GM23338 (cell line): ENCODE measurements around the gene CHI3L1. TPM values are rescaled to one million over a fixed set of nuclear protein-coding genes. Genes with fewer than 3 reads are reported as not detected.
A peak's percentile ranks its signal among the peaks of the same experiment; 100 is the strongest.

Experiments
- ATAC-seq: fragments of 200-7000 bp; cut with Tn5 transposase; 3 replicates; pipeline ENCODE4 v1.9.1; 2020
- DNase-seq: peaks from one replicate; pipeline ENCODE4 v3.0.0-alpha.2; 2015; ENCODE audit warnings: low spot score
- H2AFZ ChIP-seq: fragments of 200-600 bp; sonication (generic); 2 replicates; pipeline ENCODE4 v1.8.0; 2016; ENCODE audit warnings: antibody characterized with exemption, mild to moderate bottlenecking, moderate library complexity
- H3F3A ChIP-seq: fragments of 200-600 bp; sonication (generic); replicated peaks from 2 replicates; pipeline ENCODE4 v1.8.0; 2017; ENCODE audit warnings: antibody characterized with exemption, mixed run types, low read depth
- H3K27ac ChIP-seq: fragments of 200-600 bp; sonication (generic); 2 replicates; pipeline ENCODE4 v1.6.1; 2016; ENCODE audit warnings: low read depth
- H3K27me3 ChIP-seq: fragments of 200-600 bp; sonication (generic); 2 replicates; pipeline ENCODE4 v1.8.0; 2016; ENCODE audit warnings: mild to moderate bottlenecking, mixed run types, moderate library complexity; ENCODE audit not compliant: insufficient read depth
- H3K36me3 ChIP-seq: fragments of 200-600 bp; sonication (generic); 2 replicates; pipeline ENCODE4 v1.8.0; 2016; ENCODE audit warnings: mild to moderate bottlenecking; ENCODE audit not compliant: insufficient read depth
- H3K4me1 ChIP-seq: fragments of 200-600 bp; sonication (generic); 2 replicates; pipeline ENCODE4 v1.8.0; 2016; ENCODE audit warnings: mild to moderate bottlenecking, moderate library complexity; ENCODE audit not compliant: insufficient read depth
- H3K4me2 ChIP-seq: fragments of 200-600 bp; sonication (generic); 2 replicates; pipeline ENCODE4 v1.7.1; 2017; ENCODE audit warnings: mixed run types
- H3K4me3 ChIP-seq: fragments of 200-600 bp; sonication (generic); 2 replicates; pipeline ENCODE4 v1.6.1; 2016; ENCODE audit warnings: mixed run types
- H3K79me2 ChIP-seq: fragments of 200-600 bp; sonication (generic); replicated peaks from 2 replicates; pipeline ENCODE4 v1.8.0; 2017; ENCODE audit warnings: mild to moderate bottlenecking; ENCODE audit not compliant: insufficient read depth
- H3K9me2 ChIP-seq: fragments of 200-600 bp; sonication (generic); 2 replicates; pipeline ENCODE4 v1.8.0; 2017; ENCODE audit not compliant: insufficient read depth
- H4K20me1 ChIP-seq: fragments of 200-600 bp; sonication (generic); replicated peaks from 2 replicates; pipeline ENCODE4 v1.8.0; 2017; ENCODE audit warnings: mild to moderate bottlenecking; ENCODE audit not compliant: insufficient read depth
- H3K27ac Mint-ChIP-seq: 2 replicates; pipeline ENCODE4 v1.8.0; 2020; ENCODE audit warnings: inconsistent platforms, mild to moderate bottlenecking, moderate library complexity, mixed read lengths
- H3K27me3 Mint-ChIP-seq: 3 replicates; pipeline ENCODE4 v1.8.0; 2022; ENCODE audit warnings: low read depth, mild to moderate bottlenecking, moderate library complexity, mixed read lengths, inconsistent platforms; ENCODE audit not compliant: insufficient read depth, poor library complexity
- H3K36me3 Mint-ChIP-seq: 3 replicates; pipeline ENCODE4 v1.8.0; 2021; ENCODE audit warnings: low read depth, mild to moderate bottlenecking, inconsistent platforms, moderate library complexity, mixed read lengths
- H3K4me1 Mint-ChIP-seq: 3 replicates; pipeline ENCODE4 v1.8.0; 2020; ENCODE audit warnings: mild to moderate bottlenecking, inconsistent platforms, mixed read lengths
- H3K4me3 Mint-ChIP-seq: 3 replicates; pipeline ENCODE4 v1.8.0; 2021; ENCODE audit warnings: moderate library complexity, mild to moderate bottlenecking, inconsistent platforms, mixed read lengths
- H3K9me3 Mint-ChIP-seq: 3 replicates; pipeline ENCODE4 v1.8.0; 2020; ENCODE audit warnings: moderate library complexity, mild to moderate bottlenecking, inconsistent platforms, mixed read lengths
- CREB1 ChIP-seq: fragments of 250-450 bp; sonication (Bioruptor Pico); IDR thresholded peaks from 2 replicates; pipeline ENCODE4 v1.5.0; 2020; ENCODE audit warnings: low read depth, mild to moderate bottlenecking, moderate library complexity
- ETS1 ChIP-seq: IDR thresholded peaks from 2 replicates; pipeline ENCODE4 v1.6.1; 2016; ENCODE audit warnings: antibody characterized with exemption
- EZH2 ChIP-seq: fragments of 200-600 bp; sonication (generic); IDR thresholded peaks from one replicate; pipeline ENCODE4 v1.8.0; 2017; ENCODE audit warnings: antibody characterized with exemption, mild to moderate bottlenecking, low read depth; ENCODE audit not compliant: unreplicated experiment
- EZH2phosphoT487 ChIP-seq: fragments of 200-600 bp; sonication (generic); IDR thresholded peaks from one replicate; pipeline ENCODE4 v1.8.1; 2018; ENCODE audit warnings: antibody characterized with exemption; ENCODE audit not compliant: unreplicated experiment
- JUNB ChIP-seq: IDR thresholded peaks from one replicate; pipeline ENCODE4 v1.6.1; 2016; ENCODE audit warnings: antibody characterized with exemption; ENCODE audit not compliant: unreplicated experiment
- NANOG ChIP-seq: IDR thresholded peaks from 2 replicates; pipeline ENCODE4 v1.6.1; 2016; ENCODE audit warnings: antibody characterized with exemption, borderline replicate concordance
- POLR2AphosphoS5 ChIP-seq: IDR thresholded peaks from 2 replicates; pipeline ENCODE4 v1.6.1; 2016; ENCODE audit warnings: antibody characterized with exemption, low read depth
- STAT1 ChIP-seq: IDR thresholded peaks from one replicate; pipeline ENCODE4 v1.6.1; 2016; ENCODE audit warnings: antibody characterized with exemption; ENCODE audit not compliant: unreplicated experiment
- ZNF114 ChIP-seq: fragments of 250-450 bp; sonication (Bioruptor Pico); IDR thresholded peaks from 2 replicates; pipeline ENCODE4 v1.5.0; 2020; ENCODE audit warnings: mild to moderate bottlenecking, moderate library complexity
- ZNF331 ChIP-seq: fragments of 250-450 bp; sonication (Bioruptor Pico); IDR thresholded peaks from 2 replicates; pipeline ENCODE4 v1.5.0; 2020; ENCODE audit warnings: low read depth, mild to moderate bottlenecking, moderate library complexity
- polyA plus RNA-seq: library from polyadenylated mRNA; unstranded; fragments of >200 nt; fragmentation: Nextera tagmentation; extraction: Ambion mirVana; gene quantifications from 2 replicates; pipeline ENCODE4 v1.2.1, GENCODE V29; 2016
- total RNA-seq: library from RNA; depleted of rRNA; stranded (reverse); fragments of >200 nt; shearing (Covaris generic); gene quantifications from 2 replicates; pipeline ENCODE4 v1.2.3, GENCODE V29; 2014
- TF ChIP-seq, protein P1 (sequence below): IDR thresholded peaks from one replicate; pipeline ENCODE4 v1.6.1; 2018; ENCODE audit warnings: antibody characterized with exemption; ENCODE audit not compliant: unreplicated experiment
- TF ChIP-seq, protein P2 (sequence below), 2 experiments: fragments of 200-600 bp in 1 of 2; sonication (generic) in 1 of 2; conservative IDR thresholded peaks; 2 replicates each; pipeline versions ENCODE4 v1.5.1 to v1.6.1; 2016 to 2017; ENCODE audit warnings: antibody characterized with exemption in 2 of 2, low read depth in 2 of 2, mild to moderate bottlenecking in 2 of 2, moderate library complexity in 1 of 2
- TF ChIP-seq, protein P3 (sequence below): fragments of 250-450 bp; sonication (Bioruptor Pico); IDR thresholded peaks from 2 replicates; pipeline ENCODE4 v1.5.0; 2020; ENCODE audit warnings: mild to moderate bottlenecking, moderate library complexity

CHI3L1 gene
- total and polyA plus RNA-seq, 2 experiments from 2014 or later = 0.76 TPM; not detected in 1

DNA sequence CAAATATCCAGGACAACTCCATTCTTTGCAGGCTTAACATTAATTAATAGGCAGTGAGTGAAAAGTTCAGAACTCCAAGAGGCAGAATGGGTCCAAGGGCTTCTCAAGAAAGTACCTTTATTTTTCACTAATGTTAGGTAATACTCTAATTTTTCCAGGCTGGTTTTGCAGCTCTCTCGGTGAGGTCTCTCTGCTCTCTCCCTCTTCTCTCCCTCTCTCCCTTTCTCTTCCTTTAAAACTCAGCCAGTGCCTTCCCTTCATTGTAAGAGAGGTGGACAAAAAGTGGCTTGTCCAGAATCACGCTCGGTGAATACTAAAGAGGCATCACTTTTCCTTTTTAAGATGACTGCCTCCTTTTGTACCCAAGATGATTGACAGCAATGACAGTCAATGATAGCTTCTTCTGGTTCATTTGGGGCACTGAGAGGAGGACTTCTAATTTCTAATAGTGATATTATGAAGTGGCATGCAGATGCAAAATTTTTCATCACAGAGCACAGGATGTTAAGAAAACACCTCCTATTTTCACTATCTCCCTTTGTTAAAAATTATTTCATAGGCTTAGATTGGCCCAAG lies 1.3 kb upstream of the CHI3L1 start:
- Histone ChIP-seq H3K27ac (no peak overlapping the region), H3K4me3 (no peak overlapping the region), H3K4me2 (0 out of 2 replicates have a peak overlapping the region, but pooled peaks have one; percentile 66), H3F3A (no peaks in the 10 kb centered on the region), H3K9me2 (0 out of 2 replicates have a peak, but pooled peaks cover 5% of the 10 kb centered on the region), H3K4me1 (peaks cover 17% of the 10 kb centered on the region), H3K79me2 (no peaks in the 10 kb centered on the region), H2AFZ (peak overlapping the region; percentile 98), H3K36me3 (no peaks in the 10 kb centered on the region), H3K27me3 (no peaks in the 10 kb centered on the region), H4K20me1 (no peaks in the 10 kb centered on the region)
- DNase-seq (no peak), ATAC-seq (no peak)
- Mint-ChIP-seq H3K27ac (no peak overlapping the region), H3K4me3 (no peak overlapping the region), H3K9me3 (no peaks in the 10 kb centered on the region), H3K36me3 (no peaks in the 10 kb centered on the region), H3K4me1 (peaks cover 33% of the 10 kb centered on the region), H3K27me3 (no peaks in the 10 kb centered on the region)
- TF ChIP-seq, protein P1, sequence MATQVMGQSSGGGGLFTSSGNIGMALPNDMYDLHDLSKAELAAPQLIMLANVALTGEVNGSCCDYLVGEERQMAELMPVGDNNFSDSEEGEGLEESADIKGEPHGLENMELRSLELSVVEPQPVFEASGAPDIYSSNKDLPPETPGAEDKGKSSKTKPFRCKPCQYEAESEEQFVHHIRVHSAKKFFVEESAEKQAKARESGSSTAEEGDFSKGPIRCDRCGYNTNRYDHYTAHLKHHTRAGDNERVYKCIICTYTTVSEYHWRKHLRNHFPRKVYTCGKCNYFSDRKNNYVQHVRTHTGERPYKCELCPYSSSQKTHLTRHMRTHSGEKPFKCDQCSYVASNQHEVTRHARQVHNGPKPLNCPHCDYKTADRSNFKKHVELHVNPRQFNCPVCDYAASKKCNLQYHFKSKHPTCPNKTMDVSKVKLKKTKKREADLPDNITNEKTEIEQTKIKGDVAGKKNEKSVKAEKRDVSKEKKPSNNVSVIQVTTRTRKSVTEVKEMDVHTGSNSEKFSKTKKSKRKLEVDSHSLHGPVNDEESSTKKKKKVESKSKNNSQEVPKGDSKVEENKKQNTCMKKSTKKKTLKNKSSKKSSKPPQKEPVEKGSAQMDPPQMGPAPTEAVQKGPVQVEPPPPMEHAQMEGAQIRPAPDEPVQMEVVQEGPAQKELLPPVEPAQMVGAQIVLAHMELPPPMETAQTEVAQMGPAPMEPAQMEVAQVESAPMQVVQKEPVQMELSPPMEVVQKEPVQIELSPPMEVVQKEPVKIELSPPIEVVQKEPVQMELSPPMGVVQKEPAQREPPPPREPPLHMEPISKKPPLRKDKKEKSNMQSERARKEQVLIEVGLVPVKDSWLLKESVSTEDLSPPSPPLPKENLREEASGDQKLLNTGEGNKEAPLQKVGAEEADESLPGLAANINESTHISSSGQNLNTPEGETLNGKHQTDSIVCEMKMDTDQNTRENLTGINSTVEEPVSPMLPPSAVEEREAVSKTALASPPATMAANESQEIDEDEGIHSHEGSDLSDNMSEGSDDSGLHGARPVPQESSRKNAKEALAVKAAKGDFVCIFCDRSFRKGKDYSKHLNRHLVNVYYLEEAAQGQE = no peak
- TF ChIP-seq CREB1 (CRISPR knock-in tag) (no peak), ZNF331 (CRISPR knock-in tag) (no peak), JUNB (no peak), STAT1 (no peak), ZNF114 (CRISPR knock-in tag) (no peak), NANOG (no peak), ETS1 (no peak), EZH2phosphoT487 (no peak), EZH2 (no peak), POLR2AphosphoS5 (no peak)
- TF ChIP-seq, protein P2, sequence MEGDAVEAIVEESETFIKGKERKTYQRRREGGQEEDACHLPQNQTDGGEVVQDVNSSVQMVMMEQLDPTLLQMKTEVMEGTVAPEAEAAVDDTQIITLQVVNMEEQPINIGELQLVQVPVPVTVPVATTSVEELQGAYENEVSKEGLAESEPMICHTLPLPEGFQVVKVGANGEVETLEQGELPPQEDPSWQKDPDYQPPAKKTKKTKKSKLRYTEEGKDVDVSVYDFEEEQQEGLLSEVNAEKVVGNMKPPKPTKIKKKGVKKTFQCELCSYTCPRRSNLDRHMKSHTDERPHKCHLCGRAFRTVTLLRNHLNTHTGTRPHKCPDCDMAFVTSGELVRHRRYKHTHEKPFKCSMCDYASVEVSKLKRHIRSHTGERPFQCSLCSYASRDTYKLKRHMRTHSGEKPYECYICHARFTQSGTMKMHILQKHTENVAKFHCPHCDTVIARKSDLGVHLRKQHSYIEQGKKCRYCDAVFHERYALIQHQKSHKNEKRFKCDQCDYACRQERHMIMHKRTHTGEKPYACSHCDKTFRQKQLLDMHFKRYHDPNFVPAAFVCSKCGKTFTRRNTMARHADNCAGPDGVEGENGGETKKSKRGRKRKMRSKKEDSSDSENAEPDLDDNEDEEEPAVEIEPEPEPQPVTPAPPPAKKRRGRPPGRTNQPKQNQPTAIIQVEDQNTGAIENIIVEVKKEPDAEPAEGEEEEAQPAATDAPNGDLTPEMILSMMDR (conservative IDR thresholded peaks at IDR 0.05; ENCODE audit: low read depth in 2 of 2) = no peak
- TF ChIP-seq, protein P3, sequence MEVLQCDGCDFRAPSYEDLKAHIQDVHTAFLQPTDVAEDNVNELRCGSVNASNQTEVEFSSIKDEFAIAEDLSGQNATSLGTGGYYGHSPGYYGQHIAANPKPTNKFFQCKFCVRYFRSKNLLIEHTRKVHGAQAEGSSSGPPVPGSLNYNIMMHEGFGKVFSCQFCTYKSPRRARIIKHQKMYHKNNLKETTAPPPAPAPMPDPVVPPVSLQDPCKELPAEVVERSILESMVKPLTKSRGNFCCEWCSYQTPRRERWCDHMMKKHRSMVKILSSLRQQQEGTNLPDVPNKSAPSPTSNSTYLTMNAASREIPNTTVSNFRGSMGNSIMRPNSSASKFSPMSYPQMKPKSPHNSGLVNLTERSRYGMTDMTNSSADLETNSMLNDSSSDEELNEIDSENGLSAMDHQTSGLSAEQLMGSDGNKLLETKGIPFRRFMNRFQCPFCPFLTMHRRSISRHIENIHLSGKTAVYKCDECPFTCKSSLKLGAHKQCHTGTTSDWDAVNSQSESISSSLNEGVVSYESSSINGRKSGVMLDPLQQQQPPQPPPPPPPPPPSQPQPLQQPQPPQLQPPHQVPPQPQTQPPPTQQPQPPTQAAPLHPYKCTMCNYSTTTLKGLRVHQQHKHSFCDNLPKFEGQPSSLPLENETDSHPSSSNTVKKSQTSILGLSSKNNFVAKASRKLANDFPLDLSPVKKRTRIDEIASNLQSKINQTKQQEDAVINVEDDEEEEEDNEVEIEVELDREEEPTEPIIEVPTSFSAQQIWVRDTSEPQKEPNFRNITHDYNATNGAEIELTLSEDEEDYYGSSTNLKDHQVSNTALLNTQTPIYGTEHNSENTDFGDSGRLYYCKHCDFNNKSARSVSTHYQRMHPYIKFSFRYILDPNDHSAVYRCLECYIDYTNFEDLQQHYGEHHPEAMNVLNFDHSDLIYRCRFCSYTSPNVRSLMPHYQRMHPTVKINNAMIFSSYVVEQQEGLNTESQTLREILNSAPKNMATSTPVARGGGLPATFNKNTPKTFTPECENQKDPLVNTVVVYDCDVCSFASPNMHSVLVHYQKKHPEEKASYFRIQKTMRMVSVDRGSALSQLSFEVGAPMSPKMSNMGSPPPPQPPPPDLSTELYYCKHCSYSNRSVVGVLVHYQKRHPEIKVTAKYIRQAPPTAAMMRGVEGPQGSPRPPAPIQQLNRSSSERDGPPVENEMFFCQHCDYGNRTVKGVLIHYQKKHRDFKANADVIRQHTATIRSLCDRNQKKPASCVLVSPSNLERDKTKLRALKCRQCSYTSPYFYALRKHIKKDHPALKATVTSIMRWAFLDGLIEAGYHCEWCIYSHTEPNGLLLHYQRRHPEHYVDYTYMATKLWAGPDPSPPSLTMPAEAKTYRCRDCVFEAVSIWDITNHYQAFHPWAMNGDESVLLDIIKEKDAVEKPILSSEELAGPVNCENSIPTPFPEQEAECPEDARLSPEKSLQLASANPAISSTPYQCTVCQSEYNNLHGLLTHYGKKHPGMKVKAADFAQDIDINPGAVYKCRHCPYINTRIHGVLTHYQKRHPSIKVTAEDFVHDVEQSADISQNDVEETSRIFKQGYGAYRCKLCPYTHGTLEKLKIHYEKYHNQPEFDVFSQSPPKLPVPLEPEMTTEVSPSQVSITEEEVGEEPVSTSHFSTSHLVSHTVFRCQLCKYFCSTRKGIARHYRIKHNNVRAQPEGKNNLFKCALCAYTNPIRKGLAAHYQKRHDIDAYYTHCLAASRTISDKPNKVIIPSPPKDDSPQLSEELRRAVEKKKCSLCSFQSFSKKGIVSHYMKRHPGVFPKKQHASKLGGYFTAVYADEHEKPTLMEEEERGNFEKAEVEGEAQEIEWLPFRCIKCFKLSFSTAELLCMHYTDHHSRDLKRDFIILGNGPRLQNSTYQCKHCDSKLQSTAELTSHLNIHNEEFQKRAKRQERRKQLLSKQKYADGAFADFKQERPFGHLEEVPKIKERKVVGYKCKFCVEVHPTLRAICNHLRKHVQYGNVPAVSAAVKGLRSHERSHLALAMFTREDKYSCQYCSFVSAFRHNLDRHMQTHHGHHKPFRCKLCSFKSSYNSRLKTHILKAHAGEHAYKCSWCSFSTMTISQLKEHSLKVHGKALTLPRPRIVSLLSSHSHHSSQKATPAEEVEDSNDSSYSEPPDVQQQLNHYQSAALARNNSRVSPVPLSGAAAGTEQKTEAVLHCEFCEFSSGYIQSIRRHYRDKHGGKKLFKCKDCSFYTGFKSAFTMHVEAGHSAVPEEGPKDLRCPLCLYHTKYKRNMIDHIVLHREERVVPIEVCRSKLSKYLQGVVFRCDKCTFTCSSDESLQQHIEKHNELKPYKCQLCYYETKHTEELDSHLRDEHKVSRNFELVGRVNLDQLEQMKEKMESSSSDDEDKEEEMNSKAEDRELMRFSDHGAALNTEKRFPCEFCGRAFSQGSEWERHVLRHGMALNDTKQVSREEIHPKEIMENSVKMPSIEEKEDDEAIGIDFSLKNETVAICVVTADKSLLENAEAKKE = no peak
